G401 (cell line): ENCODE results near the gene FAM234B. TPM values are rescaled to one million over a fixed set of nuclear protein-coding genes. Genes with fewer than 3 reads are reported as not detected.
A peak's percentile ranks its signal among the peaks of the same experiment; 100 is the strongest.
"Not testable (repeated sequence)": the region's sequence is repeated elsewhere in the genome, so short reads cannot be mapped to it uniquely, and the experiment has no call there.

Experiments
- DNase-seq: peaks from one replicate; pipeline ENCODE4 v3.0.0-alpha.2; 2015; ENCODE audit warnings: low spot score
- in situ Hi-C: cut with HindIII; loops from 2 replicates; pipeline ENCODE4 v1.10.0; 2016; ENCODE audit warnings: low sequenced_read_pairs, mixed read lengths
- total RNA-seq: library from RNA; depleted of rRNA; stranded (reverse); fragments of >200 nt; shearing (Covaris generic); gene quantifications from 2 replicates; pipeline ENCODE4 v1.2.3, GENCODE V29; 2014

The FAM234B gene
- total RNA-seq, 1 experiment from 2014 or later, result 59.4 TPM

- in situ Hi-C loops, result no loop called here
- no peak for DNase-seq
Observed at GRCh38 chr12:13080266-13080665, 36.1 kb downstream of the FAM234B start.

- in situ Hi-C loops, result no loop called here
- no peak for DNase-seq
Observed at GRCh38 chr12:13082861-13083260, 38.7 kb downstream of the FAM234B start.

GRCh38 chr12:13083638-13084037 lies 39.5 kb downstream of the FAM234B start:
- DNase-seq, in situ Hi-C loops: not testable (repeated sequence)

- DNase-seq, result no peak
- in situ Hi-C loops, result no loop called here
Observed at GRCh38 chr12:13084898-13085640, 40.9 kb downstream of the FAM234B start.

- DNase-seq, result no peak
- in situ Hi-C loops, result no loop called here
Observed at GRCh38 chr12:13085968-13086686, 41.9 kb downstream of the FAM234B start.

GRCh38 chr12:13087766-13088165 lies 43.6 kb downstream of the FAM234B start:
- in situ Hi-C loops, result no loop called here
- no peak for DNase-seq

- no peak for DNase-seq
- in situ Hi-C loops, result no loop called here
Observed at GRCh38 chr12:13088496-13088895, 44.3 kb downstream of the FAM234B start.

- no peak for DNase-seq
- in situ Hi-C loops, result no loop called here
Observed at GRCh38 chr12:13090054-13090453, 45.9 kb downstream of the FAM234B start.

GRCh38 chr12:13091832-13092231 lies 47.7 kb downstream of the FAM234B start:
- in situ Hi-C loops, result no loop called here
- DNase-seq, result no peak

- in situ Hi-C loops, result no loop called here
- no peak for DNase-seq
Observed at GRCh38 chr12:13093191-13093847, 49.1 kb downstream of the FAM234B start.

- in situ Hi-C loops, result no loop called here
- no peak for DNase-seq
Observed at GRCh38 chr12:13093848-13094220, 49.7 kb downstream of the FAM234B start.

GRCh38 chr12:13094367-13094766 lies 50.2 kb downstream of the FAM234B start:
- no peak for DNase-seq

GRCh38 chr12:13095266-13095995 lies 51.2 kb downstream of the FAM234B start:
- in situ Hi-C loops, result no loop called here
- DNase-seq, result no peak

More at GRCh38 chr12:13094367-13094766, 50.2 kb downstream of the FAM234B start:
- in situ Hi-C loops, result no loop called here

- in situ Hi-C loops, result no loop called here
- no peak for DNase-seq
Observed at GRCh38 chr12:13097491-13098011, 53.4 kb downstream of the FAM234B start.

GRCh38 chr12:13099066-13099843 lies 55.1 kb downstream of the FAM234B start:
- DNase-seq, result peak; percentile 35
- in situ Hi-C loops, result no loop called here

GRCh38 chr12:13099844-13100604 lies 55.8 kb downstream of the FAM234B start:
- in situ Hi-C loops, result no loop called here
- DNase-seq, result no peak

- no peak for DNase-seq
- in situ Hi-C loops, result no loop called here
Observed at GRCh38 chr12:13100605-13100881, 56.4 kb downstream of the FAM234B start.
